Measurements from ENCODE around the gene SERPINA3.
"Not testable (repeated sequence)": the region's sequence is repeated elsewhere in the genome, so short reads cannot be mapped to it uniquely, and the experiment has no call there.

SERPINA3 gene

GRCh38 chr14:94586635-94587034 lies 25.6 kb upstream of the SERPINA3 start:
- no peak for DNase-seq

GRCh38 chr14:94588311-94588710 lies 23.9 kb upstream of the SERPINA3 start:
- DNase-seq, result no peak

- no peak for DNase-seq
Measured at GRCh38 chr14:94591073-94591472, 21.1 kb upstream of the SERPINA3 start.

- no peak for DNase-seq
Measured at GRCh38 chr14:94591871-94592270, 20.3 kb upstream of the SERPINA3 start.

GRCh38 chr14:94592457-94592856 lies 19.7 kb upstream of the SERPINA3 start:
- DNase-seq, result no peak

- no peak for DNase-seq
Measured at GRCh38 chr14:94593376-94593748, 18.8 kb upstream of the SERPINA3 start.

- DNase-seq, result no peak
Measured at GRCh38 chr14:94593749-94594431, 18.3 kb upstream of the SERPINA3 start.

- no peak for DNase-seq
Measured at GRCh38 chr14:94594441-94594840, 17.8 kb upstream of the SERPINA3 start.

- DNase-seq, result no peak
Measured at GRCh38 chr14:94595912-94596311, 16.3 kb upstream of the SERPINA3 start.

- DNase-seq, result no peak
Measured at GRCh38 chr14:94596361-94596760, 15.8 kb upstream of the SERPINA3 start.

GRCh38 chr14:94597788-94598187 lies 14.4 kb upstream of the SERPINA3 start:
- DNase-seq, result no peak

GRCh38 chr14:94598506-94598815 lies 13.7 kb upstream of the SERPINA3 start:
- no peak for DNase-seq

- no peak for DNase-seq
Measured at GRCh38 chr14:94598816-94599655, 13.2 kb upstream of the SERPINA3 start.

- DNase-seq, result no peak
Measured at GRCh38 chr14:94599656-94600004, 12.6 kb upstream of the SERPINA3 start.

GRCh38 chr14:94600148-94600545 lies 12.0 kb upstream of the SERPINA3 start:
- no peak for DNase-seq

GRCh38 chr14:94601884-94602391 lies 10.3 kb upstream of the SERPINA3 start:
- DNase-seq, result no peak

- no peak for DNase-seq
Measured at GRCh38 chr14:94602722-94603121, 9.5 kb upstream of the SERPINA3 start.

GRCh38 chr14:94605361-94605760 lies 6.8 kb upstream of the SERPINA3 start:
- no peak for DNase-seq

GRCh38 chr14:94608966-94609365 lies 3.2 kb upstream of the SERPINA3 start:
- not testable (repeated sequence) for DNase-seq

- no peak for DNase-seq
Measured at GRCh38 chr14:94611179-94611578, 1.0 kb upstream of the SERPINA3 start.

- no peak for DNase-seq
Measured at GRCh38 chr14:94612580-94613554, 676 bp downstream of the SERPINA3 start.

GRCh38 chr14:94613720-94614644 lies 1.8 kb downstream of the SERPINA3 start:
- no peak for DNase-seq
